ENCODE results near the gene NPDC1.

Gene NPDC1

DNA sequence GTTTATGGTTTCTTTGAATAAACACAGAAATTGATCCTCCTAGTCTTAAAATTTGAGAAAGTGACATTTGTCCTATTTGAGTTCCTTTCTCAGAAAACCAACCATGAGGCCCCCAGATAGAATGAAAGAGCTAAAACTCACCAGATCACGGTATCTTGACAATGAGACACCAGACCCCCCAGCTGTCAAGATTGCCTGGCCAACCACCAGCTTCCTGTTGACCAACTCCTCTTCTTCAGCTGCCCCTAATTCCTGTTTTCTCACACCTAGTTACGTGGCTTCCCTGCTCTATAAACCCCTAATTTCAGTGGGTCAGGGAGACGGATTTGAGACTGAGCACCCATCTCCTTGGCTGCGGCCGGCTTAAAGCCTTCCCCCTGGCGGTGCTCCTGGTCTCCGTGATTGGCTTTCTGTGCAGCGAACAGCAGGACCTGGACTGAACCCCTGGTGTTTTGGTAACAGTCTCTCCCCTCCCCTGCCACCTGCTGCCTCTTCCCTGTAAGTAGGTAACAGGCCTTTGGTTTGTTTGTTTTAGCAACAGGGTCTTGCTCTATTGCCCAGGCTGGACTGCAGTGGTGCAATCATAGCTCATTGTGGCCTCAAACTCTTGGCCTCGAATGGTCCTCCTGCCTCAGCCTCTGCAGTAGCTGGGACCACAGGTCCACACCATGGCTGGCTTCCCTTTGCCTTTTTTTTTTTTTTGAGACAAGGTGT is 12.7 kb upstream of the NPDC1 start:
- POLR2A ChIA-PET, result interaction anchor here (0.6 kb wide), 1 partner anchor 174 kb away, joined by 3 read pairs; no protein-coding TSS in a partner anchor
- no peak overlapping the region for H3K4me3 ChIP-seq (ENCODE audit: low read depth, low read length)
- CTCF ChIA-PET, result interaction anchor here (0.7 to 21.0 kb wide), 8 partner anchors 7 to 271 kb away, joined by 3 to 364 read pairs (median 8); partner anchors contain the start of genes ABCA2, ENTPD2, FUT7 and NPDC1
- DNase-seq (ENCODE audit: low read depth, low spot score), result no peak
- TF ChIP-seq, protein P1, sequence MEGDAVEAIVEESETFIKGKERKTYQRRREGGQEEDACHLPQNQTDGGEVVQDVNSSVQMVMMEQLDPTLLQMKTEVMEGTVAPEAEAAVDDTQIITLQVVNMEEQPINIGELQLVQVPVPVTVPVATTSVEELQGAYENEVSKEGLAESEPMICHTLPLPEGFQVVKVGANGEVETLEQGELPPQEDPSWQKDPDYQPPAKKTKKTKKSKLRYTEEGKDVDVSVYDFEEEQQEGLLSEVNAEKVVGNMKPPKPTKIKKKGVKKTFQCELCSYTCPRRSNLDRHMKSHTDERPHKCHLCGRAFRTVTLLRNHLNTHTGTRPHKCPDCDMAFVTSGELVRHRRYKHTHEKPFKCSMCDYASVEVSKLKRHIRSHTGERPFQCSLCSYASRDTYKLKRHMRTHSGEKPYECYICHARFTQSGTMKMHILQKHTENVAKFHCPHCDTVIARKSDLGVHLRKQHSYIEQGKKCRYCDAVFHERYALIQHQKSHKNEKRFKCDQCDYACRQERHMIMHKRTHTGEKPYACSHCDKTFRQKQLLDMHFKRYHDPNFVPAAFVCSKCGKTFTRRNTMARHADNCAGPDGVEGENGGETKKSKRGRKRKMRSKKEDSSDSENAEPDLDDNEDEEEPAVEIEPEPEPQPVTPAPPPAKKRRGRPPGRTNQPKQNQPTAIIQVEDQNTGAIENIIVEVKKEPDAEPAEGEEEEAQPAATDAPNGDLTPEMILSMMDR (IDR thresholded peaks at IDR 0.05; ENCODE audit: insufficient read depth, low read length, missing control alignments), result no peak

DNA sequence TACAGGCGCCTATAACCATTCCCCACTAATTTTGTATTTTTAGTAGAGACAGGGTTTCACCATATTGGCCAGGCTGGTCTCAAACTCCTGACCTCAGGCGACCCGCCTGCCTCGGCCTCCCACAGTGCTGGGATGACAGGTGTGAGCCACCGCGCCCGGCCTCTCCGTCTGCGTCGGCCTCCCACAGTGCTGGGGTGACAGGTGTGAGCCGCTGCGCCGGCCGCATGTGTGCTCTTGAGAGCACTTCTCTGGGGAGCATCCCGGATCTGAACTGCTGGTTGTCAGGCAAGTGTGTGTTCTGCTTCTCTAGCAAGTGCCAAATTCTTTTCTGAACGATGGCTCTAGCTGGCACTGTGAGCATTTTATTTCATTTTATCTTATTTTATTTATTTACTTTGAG is 11.6 kb upstream of the NPDC1 start:
- ChIA-PET CTCF (interaction anchor here (0.6 to 21.0 kb wide), 4 partner anchors 6 to 26 kb away, joined by 3 to 364 read pairs (median 182); partner anchors contain the start of genes ABCA2, ENTPD2, FUT7 and NPDC1), POLR2A (no interaction called here)
- DNase-seq (ENCODE audit: low read depth, low spot score), result no peak

DNA sequence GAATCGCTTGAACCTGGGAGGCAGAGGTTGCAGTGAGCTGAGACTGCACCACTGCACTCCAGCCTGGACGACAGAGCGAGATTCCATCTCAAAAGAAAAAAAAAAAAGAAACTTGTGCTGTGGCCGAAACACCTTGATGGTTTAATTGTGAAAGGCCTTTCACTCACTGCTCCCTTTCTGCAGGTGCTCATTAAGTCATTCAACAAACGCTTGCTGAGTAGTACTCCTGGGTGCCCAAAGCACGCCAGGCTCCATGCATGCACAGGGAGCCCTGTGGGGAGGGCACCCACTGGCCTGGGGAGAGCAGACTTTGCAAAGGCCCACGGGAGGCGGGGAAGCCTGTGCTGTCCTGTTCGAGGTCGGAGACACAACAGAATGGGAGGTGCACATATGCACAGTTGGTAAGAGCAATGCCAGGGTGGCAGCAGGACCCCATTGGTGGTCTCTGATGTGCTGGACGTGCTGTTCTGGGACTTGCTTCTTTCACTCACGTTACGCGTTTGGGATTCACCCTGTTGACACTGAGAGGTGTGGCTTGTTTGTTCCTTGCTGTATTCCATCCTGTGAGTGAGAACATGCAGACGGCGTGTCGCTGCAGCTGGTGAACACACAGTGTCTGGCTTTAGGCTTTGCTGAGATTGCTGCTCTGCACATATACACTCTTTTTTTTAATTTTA is 10.9 kb upstream of the NPDC1 start:
- no peak overlapping the region for H3K4me3 ChIP-seq (ENCODE audit: low read depth, low read length)
- POLR2A ChIA-PET, result no interaction called here
- TF ChIP-seq, protein P1 (IDR thresholded peaks at IDR 0.05; ENCODE audit: insufficient read depth, low read length, missing control alignments), result no peak
- CTCF ChIA-PET, result interaction anchor here (1.2 to 21.0 kb wide), 7 partner anchors 6 to 268 kb away, joined by 3 to 364 read pairs (median 53); partner anchors contain the start of genes ABCA2, ENTPD2, FUT7 and NPDC1
- DNase-seq (ENCODE audit: low read depth, low spot score), result no peak

More for the DNA sequence above, 11.6 kb upstream of the NPDC1 start:
- no peak overlapping the region for H3K4me3 ChIP-seq (ENCODE audit: low read depth, low read length)
- TF ChIP-seq, protein P1 (IDR thresholded peaks at IDR 0.05; ENCODE audit: insufficient read depth, low read length, missing control alignments), result no peak

DNA sequence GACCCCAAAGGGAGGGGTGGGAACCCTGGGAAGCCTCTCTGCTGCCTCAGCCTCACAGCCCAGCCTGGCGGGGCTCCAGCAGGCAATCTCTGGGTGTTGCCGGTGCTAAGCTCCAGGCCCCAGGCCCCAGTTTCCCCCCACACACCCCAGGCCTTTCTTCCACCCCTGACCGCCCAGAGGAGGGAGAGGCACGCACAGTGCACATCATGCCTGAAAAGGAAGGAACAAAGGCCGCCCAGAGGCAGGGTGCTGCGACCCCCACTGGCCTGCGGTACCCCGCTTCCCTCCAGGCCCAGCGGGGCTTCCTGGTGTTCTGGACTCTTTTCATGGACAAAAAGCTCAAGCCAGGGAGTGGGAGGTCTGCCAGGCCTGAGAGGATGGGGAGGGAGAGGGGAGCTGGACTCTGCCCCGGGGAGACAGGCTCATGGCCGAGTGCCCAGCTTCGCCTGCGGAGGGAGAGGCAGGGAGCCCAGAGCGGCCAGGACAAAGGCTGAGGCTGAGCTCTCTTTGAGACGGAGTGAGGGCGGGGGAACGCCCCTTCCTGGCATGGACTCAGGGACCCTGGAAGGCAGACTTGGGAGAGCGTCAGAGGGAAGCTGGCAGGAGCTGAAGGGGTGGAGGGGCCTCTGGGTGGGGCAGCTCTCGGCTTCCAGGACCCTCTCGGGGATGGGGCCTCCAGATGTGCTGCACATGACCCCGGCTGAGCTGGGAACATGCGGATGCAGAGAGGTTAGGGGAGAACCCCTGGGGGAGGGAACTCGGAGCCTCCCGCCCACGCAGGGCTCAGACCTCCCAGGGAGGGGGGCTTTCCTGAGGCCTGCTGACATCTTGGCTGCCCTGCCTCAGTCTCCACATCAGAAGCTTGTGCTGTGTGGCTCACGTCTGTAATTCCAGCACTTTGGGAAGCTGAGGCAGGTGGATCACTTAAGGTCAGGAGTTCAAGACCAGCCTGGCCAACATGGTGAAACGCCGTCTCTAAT is 9.7 kb upstream of the NPDC1 start:
- TF ChIP-seq, protein P1 (IDR thresholded peaks at IDR 0.05; ENCODE audit: insufficient read depth, low read length, missing control alignments), result no peak
- CTCF ChIA-PET, result interaction anchor here (1.2 to 21.0 kb wide), 8 partner anchors 4 to 267 kb away, joined by 3 to 364 read pairs (median 4); partner anchors contain the start of genes ABCA2, ENTPD2, FUT7 and NPDC1
- no peak for DNase-seq (ENCODE audit: low read depth, low spot score)
- H3K4me3 ChIP-seq (ENCODE audit: low read depth, low read length), result no peak overlapping the region
- POLR2A ChIA-PET, result interaction anchor here (1.1 kb wide), 1 partner anchor 185 kb away, joined by 3 read pairs; the partner anchor contains the start of gene TUBB4B

DNA sequence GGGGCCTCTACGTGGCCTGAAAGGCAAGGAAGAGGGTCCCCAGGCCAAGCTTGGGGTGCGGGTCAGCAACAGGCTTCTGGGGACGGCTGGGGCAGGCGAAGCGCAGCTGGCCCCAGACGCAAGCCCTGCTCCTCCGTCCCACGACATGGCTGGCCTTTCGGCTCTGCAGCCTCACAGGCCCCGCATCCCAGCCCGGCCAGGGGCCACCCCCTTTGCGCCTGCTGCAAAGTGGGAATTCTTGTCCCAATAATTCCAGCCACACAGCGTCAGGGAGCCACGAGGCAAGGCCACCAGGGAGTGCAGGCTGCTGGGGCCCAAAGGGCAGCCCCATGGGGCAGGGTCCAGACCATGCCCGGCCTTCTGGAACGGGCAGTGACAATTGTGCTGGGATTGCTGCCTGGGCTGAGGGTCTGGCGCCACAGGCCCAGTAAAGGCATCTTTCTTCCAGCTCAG is 9.0 kb upstream of the NPDC1 start:
- TF ChIP-seq, protein P1 (IDR thresholded peaks at IDR 0.05; ENCODE audit: insufficient read depth, low read length, missing control alignments), result no peak
- CTCF ChIA-PET, result interaction anchor here (1.2 to 21.0 kb wide), 6 partner anchors 4 to 182 kb away, joined by 3 to 364 read pairs (median 158); partner anchors contain the start of genes ABCA2, ENTPD2, FUT7 and NPDC1
- no peak for DNase-seq (ENCODE audit: low read depth, low spot score)
- H3K4me3 ChIP-seq (ENCODE audit: low read depth, low read length), result no peak overlapping the region
- POLR2A ChIA-PET, result no interaction called here
